NCI-H748 (cell line): ENCODE data around the gene P2RY4.
"Not testable (repeated sequence)": the region's sequence is repeated elsewhere in the genome, so short reads cannot be mapped to it uniquely, and the experiment has no call there.

Experiments
- DNase-seq: peaks from one replicate; lab custom pipeline; 2025; ENCODE audit not compliant: unreplicated experiment; lab: John Stamatoyannopoulos, UW

Gene P2RY4

GRCh38 chrX:70260104-70260503 is at the start of gene P2RY4:
Gene P2RY4 (minus strand): TSS chrX:70260204. CDS start chrX:70259624, 580 bp downstream.
- DNase-seq: no peak

GRCh38 chrX:70301716-70302115 is 41.7 kb upstream of the P2RY4 start:
- DNase-seq: no peak

GRCh38 chrX:70293621-70294020 is 33.6 kb upstream of the P2RY4 start:
- DNase-seq: no peak

- DNase-seq: no peak
Measured at GRCh38 chrX:70292788-70293187, 32.8 kb upstream of the P2RY4 start.

GRCh38 chrX:70289793-70290770 is 30.1 kb upstream of the P2RY4 start, which contains the start of the genes KIF4A and PDZD11:
Gene KIF4A (plus strand): TSS chrX:70290104. CDS start chrX:70290459, 355 bp downstream.
Gene PDZD11 (minus strand): TSS chrX:70289927. CDS start chrX:70289341, 586 bp downstream.
- peak; percentile 87 for DNase-seq

GRCh38 chrX:70289168-70289792 is 29.3 kb upstream of the P2RY4 start:
- DNase-seq: no peak

GRCh38 chrX:70281951-70282350 is 21.9 kb upstream of the P2RY4 start, which contains the start of gene RAB41:
Gene RAB41 (plus strand): TSS chrX:70282172. CDS start chrX:70282218, 46 bp downstream.
- DNase-seq: no peak

- DNase-seq: no peak
Measured at GRCh38 chrX:70280573-70280972, 20.6 kb upstream of the P2RY4 start.

- no peak for DNase-seq
Measured at GRCh38 chrX:70279081-70279480, 19.1 kb upstream of the P2RY4 start.

- DNase-seq: not testable (repeated sequence)
Measured at GRCh38 chrX:70274029-70274428, 14.0 kb upstream of the P2RY4 start.

GRCh38 chrX:70268034-70268433 is 8.0 kb upstream of the P2RY4 start, which contains the start of gene ARR3:
Gene ARR3 (plus strand): TSS chrX:70268334. CDS start chrX:70269386, 1,052 bp downstream.
- no peak for DNase-seq

- no peak for DNase-seq
Measured at GRCh38 chrX:70264784-70265183, 4.8 kb upstream of the P2RY4 start.

GRCh38 chrX:70262952-70263567 is 3.1 kb upstream of the P2RY4 start:
- peak; percentile 76 for DNase-seq

GRCh38 chrX:70257423-70258288 is 2.3 kb downstream of the P2RY4 start:
- DNase-seq: no peak

- no peak for DNase-seq
Measured at GRCh38 chrX:70255452-70255851, 4.6 kb downstream of the P2RY4 start.

- DNase-seq: no peak
Measured at GRCh38 chrX:70254909-70255308, 5.1 kb downstream of the P2RY4 start.

GRCh38 chrX:70254063-70254400 is 6.0 kb downstream of the P2RY4 start:
- DNase-seq: no peak

- DNase-seq: no peak
Measured at GRCh38 chrX:70253377-70254062, 6.5 kb downstream of the P2RY4 start.

- no peak for DNase-seq
Measured at GRCh38 chrX:70252491-70252890, 7.5 kb downstream of the P2RY4 start.

GRCh38 chrX:70247252-70247651 is 12.8 kb downstream of the P2RY4 start:
- DNase-seq: no peak
